Fibroblast of skin of right quadriceps (primary cell): ENCODE data around the gene PDGFA.

Experiments
- DNase-seq: peaks from one replicate; pipeline ENCODE4 v3.0.0-alpha.2; 2013

Gene PDGFA

GRCh38 chr7:471191-471865, 48.3 kb downstream of the PDGFA start:
- no peak for DNase-seq

GRCh38 chr7:469563-469961, 50.1 kb downstream of the PDGFA start:
- DNase-seq: no peak

GRCh38 chr7:468681-469562, 50.7 kb downstream of the PDGFA start:
- peak; percentile 44 for DNase-seq

GRCh38 chr7:467856-468545, 51.6 kb downstream of the PDGFA start:
- DNase-seq: no peak

- DNase-seq: no peak
Observed at GRCh38 chr7:467393-467828, 52.2 kb downstream of the PDGFA start.

GRCh38 chr7:466465-467191, 53.0 kb downstream of the PDGFA start:
- DNase-seq: no peak

- DNase-seq: no peak
Observed at GRCh38 chr7:465710-466400, 53.8 kb downstream of the PDGFA start.

- peak; percentile 27 for DNase-seq
Observed at GRCh38 chr7:464454-465401, 54.9 kb downstream of the PDGFA start.

- no peak for DNase-seq
Observed at GRCh38 chr7:463817-464453, 55.7 kb downstream of the PDGFA start.

- DNase-seq: no peak
Observed at GRCh38 chr7:463362-463781, 56.3 kb downstream of the PDGFA start.

- DNase-seq: no peak
Observed at GRCh38 chr7:462173-463103, 57.2 kb downstream of the PDGFA start.

- no peak for DNase-seq
Observed at GRCh38 chr7:461453-462172, 58.0 kb downstream of the PDGFA start.

- DNase-seq: no peak
Observed at GRCh38 chr7:461117-461452, 58.6 kb downstream of the PDGFA start.

GRCh38 chr7:460374-461116, 59.1 kb downstream of the PDGFA start:
- DNase-seq: no peak

GRCh38 chr7:459584-460373, 59.9 kb downstream of the PDGFA start:
- DNase-seq: no peak

- DNase-seq: no peak
Observed at GRCh38 chr7:458511-459245, 61.0 kb downstream of the PDGFA start.
